AG04449 (cell line): ENCODE results near the gene ZNRD2.

ENCODE experiments used
- CTCF ChIA-PET: fragments of 350-600 bp; formaldehyde crosslinking; extraction: SDS; loops from one replicate; lab custom pipeline; 2021; ENCODE audit warnings: antibody characterized with exemption; lab: Yijun Ruan, JAX
- POLR2A ChIA-PET: fragments of 400-600, 350-600 bp; formaldehyde crosslinking; extraction: SDS; loops from one replicate; lab custom pipeline; 2020; ENCODE audit warnings: antibody characterized with exemption, inconsistent platforms; lab: Yijun Ruan, JAX
- DNase-seq: peaks from one replicate; pipeline ENCODE4 v3.0.0-alpha.2; 2010; ENCODE audit warnings: low read depth, low spot score
- H3K4me3 ChIP-seq: 2 replicates; pipeline ENCODE4 v1.5.1; 2011; ENCODE audit warnings: low read depth, mild to moderate bottlenecking, control low read depth, low read length
- CTCF ChIP-seq: IDR thresholded peaks from one replicate; pipeline ENCODE4 v1.5.1; 2011; ENCODE audit warnings: mild to moderate bottlenecking, moderate library complexity, low read length, control low read depth, inconsistent platforms; ENCODE audit not compliant: insufficient read depth; ENCODE audit errors: missing control alignments

The ZNRD2 gene

GRCh38 chr11:65616575-65617001, 46.3 kb downstream of the ZNRD2 start:
- H3K4me3 ChIP-seq = peak overlapping the region; percentile 90
- no peak for TF ChIP-seq CTCF
- ChIA-PET POLR2A (interaction anchor here (1.0 kb wide), 1 partner anchor 76 kb away, joined by 5 read pairs; no protein-coding TSS in a partner anchor), CTCF (interaction anchor here (0.8 to 14.3 kb wide), 9 partner anchors 10 to 268 kb away, joined by 3 to 134 read pairs (median 4); partner anchors contain the start of genes KCNK7 and SIPA1)
- no peak for DNase-seq

- CTCF ChIA-PET = interaction anchor here (0.8 to 2.5 kb wide), 10 partner anchors 9 to 268 kb away, joined by 3 to 16 read pairs (median 4); partner anchors contain the start of gene SIPA1
- no peak for DNase-seq
- POLR2A ChIA-PET = interaction anchor here (0.9 to 1.0 kb wide), 2 partner anchors 14 to 77 kb away, joined by 4 to 5 read pairs; no protein-coding TSS in a partner anchor
- TF ChIP-seq CTCF = no peak
- peak overlapping the region; percentile 90 for H3K4me3 ChIP-seq
These were observed 47.0 kb downstream of the ZNRD2 start for GRCh38 chr11:65617136-65617850.

- ChIA-PET CTCF (interaction anchor here (1.4 to 2.5 kb wide), 5 partner anchors 9 to 201 kb away, joined by 4 to 16 read pairs (median 6); no protein-coding TSS in a partner anchor), POLR2A (interaction anchor here (0.9 kb wide), 1 partner anchor 14 kb away, joined by 4 read pairs; no protein-coding TSS in a partner anchor)
- no peak overlapping the region for H3K4me3 ChIP-seq
- DNase-seq = no peak
- TF ChIP-seq CTCF = no peak
These were observed 47.9 kb downstream of the ZNRD2 start for GRCh38 chr11:65617990-65618751.

GRCh38 chr11:65618763-65619162, 48.5 kb downstream of the ZNRD2 start:
- H3K4me3 ChIP-seq = no peak overlapping the region
- CTCF ChIA-PET = interaction anchor here (0.6 to 2.5 kb wide), 3 partner anchors 8 to 78 kb away, joined by 3 to 16 read pairs (median 10); no protein-coding TSS in a partner anchor
- POLR2A ChIA-PET = no interaction called here
- TF ChIP-seq CTCF = no peak
- DNase-seq = no peak

- ChIA-PET POLR2A (no interaction called here), CTCF (interaction anchor here (0.6 to 1.8 kb wide), 2 partner anchors 23 to 78 kb away, joined by 3 to 10 read pairs; no protein-coding TSS in a partner anchor)
- no peak for DNase-seq
- no peak overlapping the region for H3K4me3 ChIP-seq
- TF ChIP-seq CTCF = no peak
These were observed 49.1 kb downstream of the ZNRD2 start for GRCh38 chr11:65619281-65619928.
